Type B pancreatic cell (in vitro differentiated cells): ENCODE results near the gene TRIM44. TPM values are rescaled to one million over a fixed set of nuclear protein-coding genes. Genes with fewer than 3 reads are reported as not detected.

Experiments
- DNase-seq: peaks from one replicate; pipeline ENCODE4 v3.0.0; 2021; ENCODE audit warnings: mixed read lengths; ENCODE audit not compliant: unreplicated experiment; ENCODE audit errors: extremely low spot score
- H3K27ac Mint-ChIP-seq: 2 replicates; pipeline ENCODE4 v1.8.0; 2021; ENCODE audit warnings: mild to moderate bottlenecking, mixed read lengths
- H3K27me3 Mint-ChIP-seq: 2 replicates; pipeline ENCODE4 v1.8.0; 2021; ENCODE audit warnings: mixed read lengths
- H3K36me3 Mint-ChIP-seq: 2 replicates; pipeline ENCODE4 v1.8.0; 2021; ENCODE audit warnings: mixed read lengths
- H3K4me1 Mint-ChIP-seq: one replicate; pipeline ENCODE4 v1.8.0; 2021; ENCODE audit warnings: mixed read lengths; ENCODE audit not compliant: unreplicated experiment
- H3K4me3 Mint-ChIP-seq: 2 replicates; pipeline ENCODE4 v1.8.0; 2021; ENCODE audit warnings: mild to moderate bottlenecking, mixed read lengths
- H3K9me3 Mint-ChIP-seq: 2 replicates; pipeline ENCODE4 v1.8.0; 2021; ENCODE audit warnings: mixed read lengths
- total RNA-seq: library from RNA; stranded (reverse); gene quantifications from 2 replicates; pipeline ENCODE4 v1.2.1, GENCODE V29; 2021; ENCODE audit warnings: low replicate concordance
- TF ChIP-seq, protein P1 (sequence below): fragments of 200-600 bp; sonication (generic); conservative IDR thresholded peaks from 2 replicates; pipeline ENCODE4 v1.5.0; 2021; ENCODE audit warnings: antibody characterized with exemption, mild to moderate bottlenecking

The TRIM44 gene
- total RNA-seq, 1 donor from 2014 or later = 70.6 TPM

DNA sequence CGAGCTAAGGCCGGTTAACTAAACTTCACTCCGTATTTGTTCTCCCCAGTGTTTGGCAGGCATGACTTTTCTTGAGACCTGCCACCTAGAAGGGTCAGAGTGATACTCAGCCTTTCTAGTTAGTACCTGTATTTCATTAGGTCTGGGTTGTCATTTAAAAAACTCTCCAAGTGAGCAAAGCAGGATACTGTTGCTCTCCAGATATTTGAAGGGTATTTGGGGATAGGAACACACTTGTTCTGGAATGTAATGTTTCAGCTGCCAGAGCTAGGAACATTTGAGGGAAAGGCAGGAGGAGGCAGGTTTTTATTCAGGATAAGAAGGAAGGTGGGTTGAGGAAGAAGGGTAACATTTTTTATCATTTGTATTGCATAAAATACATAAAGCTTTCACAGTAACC is 140.1 kb downstream of the TRIM44 start:
- Mint-ChIP-seq H3K27ac (no peak overlapping the region), H3K4me1 (peaks cover 15% of the 10 kb centered on the region), H3K4me3 (no peak overlapping the region), H3K36me3 (peaks cover 24% of the 10 kb centered on the region), H3K9me3 (peaks cover 8% of the 10 kb centered on the region), H3K27me3 (no peaks in the 10 kb centered on the region)
- TF ChIP-seq, protein P1, sequence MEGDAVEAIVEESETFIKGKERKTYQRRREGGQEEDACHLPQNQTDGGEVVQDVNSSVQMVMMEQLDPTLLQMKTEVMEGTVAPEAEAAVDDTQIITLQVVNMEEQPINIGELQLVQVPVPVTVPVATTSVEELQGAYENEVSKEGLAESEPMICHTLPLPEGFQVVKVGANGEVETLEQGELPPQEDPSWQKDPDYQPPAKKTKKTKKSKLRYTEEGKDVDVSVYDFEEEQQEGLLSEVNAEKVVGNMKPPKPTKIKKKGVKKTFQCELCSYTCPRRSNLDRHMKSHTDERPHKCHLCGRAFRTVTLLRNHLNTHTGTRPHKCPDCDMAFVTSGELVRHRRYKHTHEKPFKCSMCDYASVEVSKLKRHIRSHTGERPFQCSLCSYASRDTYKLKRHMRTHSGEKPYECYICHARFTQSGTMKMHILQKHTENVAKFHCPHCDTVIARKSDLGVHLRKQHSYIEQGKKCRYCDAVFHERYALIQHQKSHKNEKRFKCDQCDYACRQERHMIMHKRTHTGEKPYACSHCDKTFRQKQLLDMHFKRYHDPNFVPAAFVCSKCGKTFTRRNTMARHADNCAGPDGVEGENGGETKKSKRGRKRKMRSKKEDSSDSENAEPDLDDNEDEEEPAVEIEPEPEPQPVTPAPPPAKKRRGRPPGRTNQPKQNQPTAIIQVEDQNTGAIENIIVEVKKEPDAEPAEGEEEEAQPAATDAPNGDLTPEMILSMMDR = no peak
- DNase-seq = no peak

DNA sequence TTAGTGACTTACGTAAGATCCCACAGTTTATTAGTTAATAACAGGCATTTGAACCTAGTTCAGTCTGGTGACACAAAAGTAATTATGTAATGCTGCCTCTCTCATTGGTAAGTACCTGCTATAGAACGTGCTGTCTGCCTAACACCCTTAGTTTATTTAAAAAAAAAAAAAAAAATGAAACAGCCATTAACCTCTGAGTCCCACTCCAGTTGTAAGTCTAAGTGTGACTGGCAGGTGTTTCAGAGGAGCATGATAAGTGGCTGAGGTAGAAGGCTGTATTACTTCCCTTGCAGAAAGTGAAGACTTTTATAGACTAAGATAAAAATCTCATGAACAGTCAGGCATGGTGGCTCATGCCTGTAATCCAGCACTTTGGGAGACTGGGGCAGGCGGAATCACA is 140.5 kb downstream of the TRIM44 start:
- H3K36me3 Mint-ChIP-seq = peaks cover 21% of the 10 kb centered on the region
- peaks cover 8% of the 10 kb centered on the region for H3K9me3 Mint-ChIP-seq
- H3K27me3 Mint-ChIP-seq = no peaks in the 10 kb centered on the region
- peaks cover 10% of the 10 kb centered on the region for H3K4me1 Mint-ChIP-seq
- no peak for DNase-seq
- TF ChIP-seq, protein P1 = no peak
- H3K27ac Mint-ChIP-seq = no peak overlapping the region
- no peak overlapping the region for H3K4me3 Mint-ChIP-seq

DNA sequence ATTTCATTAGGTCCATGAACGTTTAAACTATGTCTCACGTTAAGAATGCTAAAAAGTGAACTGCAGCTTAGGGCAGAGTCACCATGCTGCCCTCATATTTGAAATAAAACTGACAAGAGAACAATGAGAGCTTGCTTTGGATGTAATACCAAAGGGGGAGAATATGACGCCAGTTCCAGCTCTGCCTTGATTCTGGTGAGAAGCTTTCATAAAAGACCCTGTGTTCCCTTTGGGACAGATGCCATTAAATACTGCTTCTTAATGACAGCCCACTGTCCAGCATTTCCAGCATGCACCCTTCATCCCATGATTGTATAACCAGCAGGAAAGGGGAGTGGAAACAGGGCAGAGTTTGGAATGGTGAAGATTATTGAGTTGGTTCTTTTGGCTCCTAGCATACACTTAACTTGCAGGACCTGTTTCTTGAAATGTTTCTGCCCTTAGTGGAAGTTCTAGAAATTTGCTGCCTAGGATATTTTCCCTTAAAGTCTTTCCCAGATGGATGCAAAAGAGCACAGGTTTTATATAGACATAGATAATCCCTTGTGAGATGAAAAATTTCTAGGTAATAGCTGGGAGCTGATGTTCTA is 142.0 kb downstream of the TRIM44 start:
- DNase-seq = no peak
- H3K27me3 Mint-ChIP-seq = no peaks in the 10 kb centered on the region
- H3K4me1 Mint-ChIP-seq = peaks cover 22% of the 10 kb centered on the region
- H3K4me3 Mint-ChIP-seq = no peak overlapping the region
- peaks cover 26% of the 10 kb centered on the region for H3K36me3 Mint-ChIP-seq
- peaks cover 5% of the 10 kb centered on the region for H3K9me3 Mint-ChIP-seq
- H3K27ac Mint-ChIP-seq = no peak overlapping the region
- TF ChIP-seq, protein P1 = no peak

DNA sequence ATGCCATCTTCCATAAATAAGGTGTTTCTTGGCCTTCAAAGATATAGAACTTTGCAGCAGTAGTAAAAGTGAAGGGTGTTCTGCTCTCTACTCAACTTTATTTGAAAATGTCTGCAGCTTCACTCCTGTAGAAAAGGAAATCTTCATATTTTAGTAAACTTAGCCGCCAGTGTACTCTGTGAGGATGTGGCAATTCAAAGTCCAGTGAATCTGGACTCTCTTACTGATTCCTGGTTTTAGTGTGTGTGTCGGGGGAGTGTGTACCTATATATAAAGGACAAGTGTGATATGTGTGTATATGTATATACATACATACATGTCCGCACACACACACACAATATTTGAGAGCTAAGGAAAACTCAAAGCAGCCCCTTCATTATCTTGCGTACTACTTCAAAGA is 147.0 kb downstream of the TRIM44 start:
- Mint-ChIP-seq H3K4me1 (peaks cover 35% of the 10 kb centered on the region), H3K27me3 (no peaks in the 10 kb centered on the region), H3K9me3 (no peaks in the 10 kb centered on the region), H3K4me3 (no peak overlapping the region), H3K36me3 (peaks cover 34% of the 10 kb centered on the region), H3K27ac (peak overlapping the region; percentile 16)
- DNase-seq = no peak
- TF ChIP-seq, protein P1 = no peak

DNA sequence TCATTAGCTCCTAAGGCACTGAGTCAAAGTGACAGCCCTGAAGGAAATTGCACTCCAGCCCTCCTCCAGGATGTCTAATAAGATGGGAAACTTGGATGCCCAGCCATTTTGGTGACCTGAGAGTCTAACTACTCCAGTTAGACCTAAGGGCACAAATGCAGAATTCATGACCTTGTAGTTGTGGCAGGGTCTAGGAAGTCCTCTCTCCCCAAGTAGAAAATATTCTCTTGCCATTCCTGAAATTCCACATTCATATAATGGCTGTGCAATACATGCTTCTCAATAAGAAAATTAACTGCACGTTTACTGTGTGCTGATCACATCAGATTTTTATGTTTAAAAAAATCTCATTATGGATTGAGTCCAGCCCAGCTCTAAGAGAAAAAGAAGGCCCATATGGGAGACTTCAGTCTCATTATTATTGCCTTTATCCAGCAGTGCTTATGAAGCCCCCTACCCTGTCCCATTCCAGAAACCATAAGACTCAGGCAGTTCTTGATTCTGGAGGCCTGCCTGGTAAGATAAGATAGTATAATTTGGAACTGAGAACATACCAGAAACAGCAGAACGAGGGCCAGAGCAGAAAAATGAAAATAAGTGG is 147.6 kb downstream of the TRIM44 start:
- Mint-ChIP-seq H3K4me3 (no peak overlapping the region), H3K9me3 (no peaks in the 10 kb centered on the region), H3K36me3 (peaks cover 37% of the 10 kb centered on the region), H3K27ac (peak overlapping the region; percentile 16), H3K27me3 (no peaks in the 10 kb centered on the region), H3K4me1 (peaks cover 39% of the 10 kb centered on the region)
- TF ChIP-seq, protein P1 = no peak
- no peak for DNase-seq
